Peyer's patch (tissue), 4 donors: ENCODE measurements around the gene BABAM1.
A peak's percentile ranks its signal among the peaks of the same experiment; 100 is the strongest.

Source experiments
- CTCF ChIP-seq, 6 experiments: fragments of 450-650 bp in 4 of 6; fragments of 200-600 bp in 2 of 6; sonication (generic) in 1 of 6; IDR thresholded peaks; one replicate each; pipeline ENCODE4 v1.5.1; 2017 to 2019; ENCODE audit warnings: antibody characterized with exemption in 6 of 6, mild to moderate bottlenecking in 3 of 6, moderate library complexity in 1 of 6
- POLR2A ChIP-seq, 2 donors: fragments of 450-650 bp; IDR thresholded peaks; one replicate each; pipeline ENCODE4 v1.5.1; 2017; ENCODE audit warnings: antibody characterized with exemption in 2 of 2, mild to moderate bottlenecking in 2 of 2, moderate library complexity in 2 of 2

DNA sequence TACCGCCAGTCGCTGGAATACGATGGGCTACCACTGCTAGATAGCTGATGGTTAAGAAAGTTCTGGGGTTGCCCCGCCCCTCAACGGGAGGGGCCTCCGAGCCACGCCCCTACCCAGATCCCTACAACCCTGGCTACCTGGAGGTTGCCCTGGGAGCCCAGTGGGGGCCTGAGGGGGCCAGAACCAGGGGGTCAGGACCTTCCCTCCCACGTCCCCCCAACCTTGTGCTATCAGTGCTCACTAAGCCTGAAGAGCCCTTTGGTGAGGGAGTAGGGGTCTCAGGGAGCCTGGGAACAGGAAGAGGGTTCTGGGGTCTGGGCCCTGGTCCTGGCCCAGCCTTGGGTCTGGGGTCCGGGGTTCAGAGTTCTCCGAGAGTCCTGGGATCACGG is 32.3 kb upstream of the BABAM1 start:
- peak in 1 of 2 donors; percentile 3 for TF ChIP-seq POLR2A (IDR thresholded peaks at IDR 0.05)
- no peak for TF ChIP-seq CTCF (IDR thresholded peaks at IDR 0.05)
